HG02840 (cell line): ENCODE measurements around the gene ZBED4.
A peak's percentile ranks its signal among the peaks of the same experiment; 100 is the strongest.

Experiments used
- ATAC-seq: cut with Tn5 transposase; IDR thresholded peaks from one replicate; pipeline ENCODE4 v1.9.1; 2021; ENCODE audit warnings: mild to moderate bottlenecking, moderate library complexity, moderate number of reproducible peaks; ENCODE audit not compliant: unreplicated experiment, low FRiP score

Gene ZBED4

DNA sequence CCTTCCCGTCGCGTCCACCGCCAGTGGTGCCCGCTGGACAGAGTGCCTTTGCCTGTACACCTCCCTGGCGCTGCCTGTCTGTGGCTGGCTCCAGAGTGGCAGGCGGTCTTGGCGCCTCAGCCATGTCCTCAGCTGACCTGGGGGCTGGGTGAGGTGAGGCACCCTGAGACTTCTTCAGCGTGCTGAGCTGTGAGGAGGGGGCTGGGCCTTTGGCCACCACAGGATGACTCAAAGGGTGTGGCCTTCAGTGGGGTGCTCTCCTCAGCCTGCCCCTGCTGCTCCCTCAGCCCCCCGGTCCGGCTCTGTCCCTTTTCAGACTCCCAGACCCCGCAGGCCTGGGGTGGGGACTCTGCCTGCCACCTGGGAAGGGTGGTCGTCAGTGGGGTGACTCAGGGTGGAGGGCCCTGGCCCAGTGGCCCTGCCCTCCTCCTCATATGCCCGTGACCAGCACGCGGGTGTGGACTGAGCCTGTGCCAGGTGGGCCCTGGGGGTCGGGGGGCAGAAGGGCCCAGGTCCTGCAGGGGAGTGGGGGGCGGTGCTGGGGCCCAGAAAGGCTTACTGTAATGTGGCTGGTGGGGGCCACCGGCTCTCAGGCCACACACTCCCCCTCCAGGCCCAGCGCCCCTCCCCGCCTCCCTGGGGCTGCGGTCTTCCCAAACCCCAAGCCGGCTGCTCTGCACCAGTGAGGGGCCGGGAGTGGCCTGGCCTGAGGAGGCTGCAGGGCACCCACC is 80.7 kb downstream of the ZBED4 start:
- no peak for ATAC-seq

DNA sequence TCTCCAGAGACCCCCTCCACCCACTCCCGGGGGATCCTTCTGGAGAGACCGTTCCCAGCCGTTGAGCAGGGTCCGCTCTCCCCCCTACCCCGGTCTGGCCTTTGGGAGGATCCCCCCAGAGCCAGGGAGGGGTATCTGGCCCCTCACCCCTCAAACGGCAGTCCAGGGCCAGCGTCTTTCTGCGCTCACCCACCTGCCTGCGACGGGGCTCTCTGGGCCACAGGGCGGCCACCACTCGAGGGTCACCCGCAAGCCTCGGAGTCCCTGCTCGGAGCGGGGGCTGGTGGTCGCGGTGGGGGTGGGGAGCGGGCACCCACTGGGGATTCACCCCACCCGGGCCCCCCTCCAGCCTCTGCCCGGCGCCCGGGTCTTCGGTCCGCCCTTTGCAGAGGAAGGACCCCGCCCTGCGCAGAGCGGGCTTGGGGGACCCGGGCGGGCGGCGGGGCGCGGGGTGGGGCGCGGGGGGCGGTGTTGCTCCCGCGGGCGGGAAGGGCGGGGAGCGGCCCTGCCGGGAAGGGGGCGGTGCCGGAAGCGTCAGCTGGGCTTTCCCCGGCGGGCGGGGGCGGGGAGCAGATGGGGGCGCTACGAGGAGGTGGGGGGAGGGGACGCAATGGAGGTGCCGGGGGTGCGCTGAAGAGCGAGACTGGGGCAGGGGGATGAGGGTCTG is 81.4 kb downstream of the ZBED4 start:
- ATAC-seq = no peak

DNA sequence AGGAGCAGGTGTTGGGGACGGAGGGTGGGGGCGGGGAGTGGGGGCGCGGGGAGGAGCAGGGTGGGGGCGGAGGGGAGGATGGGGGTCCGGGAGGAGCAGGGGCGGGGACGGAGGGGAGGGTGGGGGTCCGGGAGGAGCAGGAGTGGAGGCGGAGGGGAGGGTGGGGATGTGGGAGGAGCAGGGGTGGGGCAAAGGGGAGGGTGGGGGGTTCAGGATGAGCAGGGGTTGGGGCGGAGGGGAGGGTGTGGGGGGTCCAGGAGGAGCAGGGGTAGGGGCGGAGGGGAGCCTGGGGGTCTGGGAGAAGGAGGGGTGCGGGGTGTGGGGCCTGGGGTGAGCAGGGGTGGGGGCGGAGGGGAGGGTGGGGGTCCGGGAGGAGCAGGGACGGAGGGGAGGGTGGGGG is 81.9 kb downstream of the ZBED4 start:
- ATAC-seq = no peak

DNA sequence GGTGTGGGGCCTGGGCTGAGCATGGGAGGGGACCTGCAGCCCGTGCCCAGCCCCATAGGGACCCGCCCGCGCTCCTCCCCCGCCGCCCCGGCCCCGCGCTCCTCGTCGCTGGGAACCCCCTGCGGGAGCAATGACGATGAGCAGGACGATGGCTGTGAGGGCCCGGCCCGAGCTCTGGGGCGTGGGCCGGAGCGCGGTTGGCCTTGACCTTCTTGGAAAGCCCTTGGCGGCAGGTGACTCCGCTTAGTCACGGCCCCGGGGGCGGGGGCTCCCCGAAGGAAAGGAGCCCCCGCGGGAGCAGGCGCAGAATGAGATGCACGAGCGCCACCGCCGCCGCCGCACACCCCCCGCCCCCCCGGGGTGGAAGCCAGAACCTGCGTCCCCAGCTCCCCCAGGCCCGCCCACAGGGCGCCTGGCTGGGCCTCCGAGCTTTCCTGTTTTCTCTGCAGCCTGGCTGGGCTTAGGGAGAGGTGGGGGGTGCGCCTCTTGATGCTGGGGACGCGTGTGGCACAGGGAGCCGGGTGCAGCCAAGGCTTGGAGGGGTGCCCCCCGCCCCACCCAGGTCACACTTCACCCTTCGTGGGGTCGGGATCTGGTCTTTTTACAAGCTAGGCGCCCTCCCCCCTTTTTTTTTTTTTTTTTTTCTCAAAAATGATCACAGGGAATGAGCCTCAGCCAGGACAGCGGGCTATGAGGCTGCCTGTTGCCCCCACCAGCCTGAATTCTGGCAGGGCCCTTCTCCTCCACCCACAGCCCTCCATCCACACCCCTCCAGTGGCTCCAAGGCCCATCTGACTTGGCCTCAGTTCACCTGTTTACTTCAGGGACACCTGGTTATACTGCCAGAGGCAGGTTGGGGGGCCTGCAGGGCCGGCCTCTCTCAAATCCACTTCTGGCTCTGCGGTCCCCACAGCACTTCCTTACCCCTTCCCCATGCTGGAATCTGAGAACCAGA is 82.7 kb downstream of the ZBED4 start:
- peak; percentile 60 for ATAC-seq

DNA sequence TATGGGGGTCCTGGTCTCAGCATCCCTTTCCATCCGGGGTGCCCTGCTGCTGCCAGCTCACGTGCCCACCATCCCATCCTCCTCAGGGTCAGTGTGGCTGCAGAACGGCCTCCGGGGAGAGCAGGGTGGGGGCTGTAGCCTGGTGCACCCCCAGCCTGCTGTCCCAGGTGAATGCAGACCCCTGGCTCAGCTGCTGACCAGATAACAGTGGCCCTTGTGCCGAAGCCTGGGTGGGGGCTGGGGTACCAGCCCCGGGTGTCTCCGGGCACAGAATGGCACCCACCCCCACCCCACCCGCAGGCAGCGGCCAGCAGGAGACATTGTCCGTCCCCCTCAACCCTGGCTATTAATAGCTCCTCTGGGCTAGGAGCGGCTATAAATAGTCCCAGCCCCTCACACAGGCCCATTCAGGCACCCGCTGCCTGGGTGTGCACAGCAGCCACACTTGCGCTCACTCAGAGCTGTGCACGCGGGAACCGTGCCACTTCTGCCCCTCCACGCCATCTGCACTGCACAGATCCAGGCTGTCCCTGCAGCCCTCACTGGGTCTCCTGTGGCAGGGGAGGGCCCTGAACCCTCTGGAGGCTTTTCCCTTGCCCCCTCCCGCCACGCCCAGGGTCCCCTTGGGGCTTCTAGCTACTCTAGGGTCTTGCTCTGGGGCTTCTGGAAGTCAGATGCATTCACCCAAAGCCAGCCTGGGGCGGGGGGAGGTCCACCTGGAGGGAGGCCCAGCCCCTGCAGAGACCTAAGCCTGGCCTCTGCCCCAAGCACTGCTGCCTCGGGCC is 83.5 kb downstream of the ZBED4 start:
- ATAC-seq = no peak

DNA sequence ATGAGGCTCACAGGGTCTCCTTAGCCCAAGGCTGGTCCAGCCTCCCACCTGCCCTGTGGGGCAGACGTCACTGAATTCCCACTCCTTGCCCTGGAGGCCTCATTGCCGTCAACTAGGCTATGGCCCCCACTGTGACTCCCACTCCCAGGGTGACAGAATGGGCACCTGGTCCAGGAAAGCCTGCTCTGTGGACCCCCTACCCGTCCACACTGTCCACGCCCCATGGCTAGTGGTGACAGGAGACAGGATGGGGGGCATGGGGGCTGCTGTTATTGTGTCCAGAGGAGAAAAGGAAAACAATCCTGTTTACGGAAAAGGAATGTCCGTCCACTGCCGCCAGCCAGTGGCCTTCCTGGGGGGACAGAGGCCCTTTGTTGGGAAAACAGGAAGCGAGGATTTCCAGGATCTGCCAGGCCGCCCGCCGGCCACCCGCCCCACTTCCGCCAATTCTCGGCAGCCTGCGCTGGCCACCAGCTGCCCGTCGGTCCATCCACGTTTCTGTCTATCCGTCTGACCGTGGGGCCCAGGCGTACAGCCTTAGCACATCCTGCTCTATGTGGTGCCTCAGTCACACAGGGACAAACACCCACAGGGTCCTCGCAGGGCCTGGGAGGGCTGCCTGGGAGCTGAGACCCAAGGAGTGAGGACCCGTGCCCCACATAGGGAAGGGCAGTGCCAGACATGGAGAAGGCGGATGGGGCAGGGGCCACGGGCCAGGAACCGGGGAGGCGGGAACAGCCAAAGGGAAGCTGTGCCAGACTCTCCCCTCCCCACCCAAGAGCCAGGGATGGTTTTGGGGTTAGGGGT is 84.3 kb downstream of the ZBED4 start:
- no peak for ATAC-seq

DNA sequence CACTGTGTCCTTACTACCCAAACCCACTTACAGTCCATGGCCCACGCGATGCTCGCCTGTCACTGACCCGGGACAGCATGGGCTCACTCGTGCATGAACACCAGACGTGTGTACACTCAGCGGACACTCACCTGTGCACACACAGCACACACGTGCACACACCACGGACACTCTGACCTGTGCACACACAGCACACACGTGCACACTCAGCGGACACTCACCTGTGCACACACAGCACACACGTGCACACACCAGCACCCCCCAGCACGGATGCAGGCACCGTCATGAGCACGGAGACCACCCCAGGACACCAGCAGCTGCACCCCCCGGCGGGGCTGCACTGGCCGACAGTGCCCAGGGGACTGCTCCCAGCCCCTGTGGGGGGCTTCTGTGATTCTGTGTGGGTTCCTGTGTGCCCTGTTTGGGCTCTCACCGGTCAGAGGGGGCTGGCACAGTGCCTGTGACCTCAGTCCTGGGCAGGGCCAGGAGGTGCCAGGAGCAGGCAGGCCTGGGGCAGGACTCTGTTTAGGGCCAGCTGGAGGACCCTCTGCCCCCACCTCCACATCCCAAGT is 85.0 kb downstream of the ZBED4 start:
- ATAC-seq = no peak
